ENCODE measurements around the gene PERM1. TPM values are rescaled to one million over a fixed set of nuclear protein-coding genes. Genes with fewer than 3 reads are reported as not detected.

PERM1 gene
- total RNA-seq, 1 experiment from 2014 or later: not detected

DNA sequence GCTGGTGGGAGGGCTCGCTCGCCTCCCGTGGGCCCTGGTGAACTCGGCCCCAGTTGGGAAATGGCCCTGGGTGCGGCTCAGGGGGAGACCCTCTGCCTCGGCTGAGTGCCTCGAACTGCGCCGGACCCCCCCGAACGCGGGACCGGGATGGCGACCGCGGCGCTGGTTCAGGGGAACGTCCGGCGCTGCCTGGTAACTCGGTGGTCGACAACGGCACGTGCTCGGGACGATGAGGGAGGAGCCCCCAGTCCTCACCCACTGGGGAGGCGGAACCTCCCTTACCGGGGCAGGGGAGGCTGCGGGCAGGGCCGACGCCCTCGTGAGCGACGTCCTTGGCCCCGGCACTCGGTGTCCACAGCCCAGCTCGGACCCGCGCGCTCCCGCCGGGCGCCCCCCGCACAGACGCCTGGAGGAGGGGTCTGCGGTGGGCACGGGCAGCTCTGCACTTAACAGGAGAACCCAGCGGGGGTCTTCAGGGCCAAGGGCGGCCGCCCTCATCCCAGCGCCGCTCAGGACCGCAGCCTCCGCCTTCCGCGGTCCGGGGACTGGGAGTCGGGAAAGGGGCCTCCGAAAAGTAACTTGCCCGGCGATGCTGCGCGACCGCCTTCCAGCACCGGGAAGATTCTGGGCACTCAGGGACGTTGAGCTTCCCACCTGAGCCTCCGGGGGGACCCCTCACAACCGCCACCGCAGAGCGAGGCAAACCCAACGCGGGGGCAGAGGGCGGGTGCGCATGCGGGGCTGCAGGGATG lies 16.3 kb upstream of the PERM1 start:
- H3K4me3 Mint-ChIP-seq: peak overlapping the region; percentile 49
- H3K27me3 Mint-ChIP-seq (ENCODE audit: low read depth): peaks cover 78% of the 10 kb centered on the region
- peak; percentile 59 for DNase-seq (ENCODE audit: low spot score)
- H3K4me1 Mint-ChIP-seq: peaks cover 5% of the 10 kb centered on the region
- no peaks in the 10 kb centered on the region for H3K36me3 Mint-ChIP-seq
- H3K9me3 Mint-ChIP-seq: no peaks in the 10 kb centered on the region
- TF ChIP-seq, protein P1, sequence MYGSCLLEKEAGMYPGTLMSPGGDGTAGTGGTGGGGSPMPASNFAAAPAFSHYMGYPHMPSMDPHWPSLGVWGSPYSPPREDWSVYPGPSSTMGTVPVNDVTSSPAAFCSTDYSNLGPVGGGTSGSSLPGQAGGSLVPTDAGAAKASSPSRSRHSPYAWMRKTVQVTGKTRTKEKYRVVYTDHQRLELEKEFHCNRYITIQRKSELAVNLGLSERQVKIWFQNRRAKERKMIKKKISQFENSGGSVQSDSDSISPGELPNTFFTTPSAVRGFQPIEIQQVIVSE (CRISPR knock-in tag; IDR thresholded peaks at IDR 0.05; ENCODE audit: borderline replicate concordance): no peak
- TF ChIP-seq, protein P2, sequence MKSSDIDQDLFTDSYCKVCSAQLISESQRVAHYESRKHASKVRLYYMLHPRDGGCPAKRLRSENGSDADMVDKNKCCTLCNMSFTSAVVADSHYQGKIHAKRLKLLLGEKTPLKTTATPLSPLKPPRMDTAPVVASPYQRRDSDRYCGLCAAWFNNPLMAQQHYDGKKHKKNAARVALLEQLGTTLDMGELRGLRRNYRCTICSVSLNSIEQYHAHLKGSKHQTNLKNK (CRISPR knock-in tag; IDR thresholded peaks at IDR 0.05): no peak
- TF ChIP-seq TCF7 (CRISPR knock-in tag; IDR thresholded peaks at IDR 0.05; ENCODE audit: low read depth) (no peak), GRHL2 (CRISPR knock-in tag; IDR thresholded peaks at IDR 0.05; ENCODE audit: insufficient replicate concordance, severe bottlenecking) (no peak), FOXP1 (CRISPR knock-in tag; IDR thresholded peaks at IDR 0.05; ENCODE audit: borderline replicate concordance) (peak; percentile 69; the same call in 1 of the 2 replicates), TP53 (CRISPR knock-in tag; IDR thresholded peaks at IDR 0.05) (no peak), ZNF263 (CRISPR knock-in tag; IDR thresholded peaks at IDR 0.05; ENCODE audit: low read depth) (no peak), ELF4 (CRISPR knock-in tag; IDR thresholded peaks at IDR 0.05; ENCODE audit: low read depth) (no peak), NR2C2 (CRISPR knock-in tag; IDR thresholded peaks at IDR 0.05) (no peak), KAT7 (CRISPR knock-in tag; IDR thresholded peaks at IDR 0.05; ENCODE audit: borderline replicate concordance) (no peak), ZBTB21 (CRISPR knock-in tag; IDR thresholded peaks at IDR 0.05; ENCODE audit: borderline replicate concordance) (no peak)
- TF ChIP-seq, protein P3, sequence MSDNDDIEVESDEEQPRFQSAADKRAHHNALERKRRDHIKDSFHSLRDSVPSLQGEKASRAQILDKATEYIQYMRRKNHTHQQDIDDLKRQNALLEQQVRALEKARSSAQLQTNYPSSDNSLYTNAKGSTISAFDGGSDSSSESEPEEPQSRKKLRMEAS (CRISPR knock-in tag; IDR thresholded peaks at IDR 0.05): no peak
- TF ChIP-seq, protein P4, sequence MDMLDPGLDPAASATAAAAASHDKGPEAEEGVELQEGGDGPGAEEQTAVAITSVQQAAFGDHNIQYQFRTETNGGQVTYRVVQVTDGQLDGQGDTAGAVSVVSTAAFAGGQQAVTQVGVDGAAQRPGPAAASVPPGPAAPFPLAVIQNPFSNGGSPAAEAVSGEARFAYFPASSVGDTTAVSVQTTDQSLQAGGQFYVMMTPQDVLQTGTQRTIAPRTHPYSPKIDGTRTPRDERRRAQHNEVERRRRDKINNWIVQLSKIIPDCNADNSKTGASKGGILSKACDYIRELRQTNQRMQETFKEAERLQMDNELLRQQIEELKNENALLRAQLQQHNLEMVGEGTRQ (CRISPR knock-in tag; IDR thresholded peaks at IDR 0.05): 0 out of 2 replicates have a peak, but pooled peaks have one; percentile 7
- TF ChIP-seq, protein P5, sequence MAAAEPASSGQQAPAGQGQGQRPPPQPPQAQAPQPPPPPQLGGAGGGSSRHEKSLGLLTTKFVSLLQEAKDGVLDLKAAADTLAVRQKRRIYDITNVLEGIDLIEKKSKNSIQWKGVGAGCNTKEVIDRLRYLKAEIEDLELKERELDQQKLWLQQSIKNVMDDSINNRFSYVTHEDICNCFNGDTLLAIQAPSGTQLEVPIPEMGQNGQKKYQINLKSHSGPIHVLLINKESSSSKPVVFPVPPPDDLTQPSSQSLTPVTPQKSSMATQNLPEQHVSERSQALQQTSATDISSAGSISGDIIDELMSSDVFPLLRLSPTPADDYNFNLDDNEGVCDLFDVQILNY (CRISPR knock-in tag; IDR thresholded peaks at IDR 0.05): 0 out of 2 replicates have a peak, but pooled peaks have one; percentile 46
- TF ChIP-seq, protein P6, sequence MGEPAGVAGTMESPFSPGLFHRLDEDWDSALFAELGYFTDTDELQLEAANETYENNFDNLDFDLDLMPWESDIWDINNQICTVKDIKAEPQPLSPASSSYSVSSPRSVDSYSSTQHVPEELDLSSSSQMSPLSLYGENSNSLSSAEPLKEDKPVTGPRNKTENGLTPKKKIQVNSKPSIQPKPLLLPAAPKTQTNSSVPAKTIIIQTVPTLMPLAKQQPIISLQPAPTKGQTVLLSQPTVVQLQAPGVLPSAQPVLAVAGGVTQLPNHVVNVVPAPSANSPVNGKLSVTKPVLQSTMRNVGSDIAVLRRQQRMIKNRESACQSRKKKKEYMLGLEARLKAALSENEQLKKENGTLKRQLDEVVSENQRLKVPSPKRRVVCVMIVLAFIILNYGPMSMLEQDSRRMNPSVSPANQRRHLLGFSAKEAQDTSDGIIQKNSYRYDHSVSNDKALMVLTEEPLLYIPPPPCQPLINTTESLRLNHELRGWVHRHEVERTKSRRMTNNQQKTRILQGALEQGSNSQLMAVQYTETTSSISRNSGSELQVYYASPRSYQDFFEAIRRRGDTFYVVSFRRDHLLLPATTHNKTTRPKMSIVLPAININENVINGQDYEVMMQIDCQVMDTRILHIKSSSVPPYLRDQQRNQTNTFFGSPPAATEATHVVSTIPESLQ (CRISPR knock-in tag; IDR thresholded peaks at IDR 0.05): no peak
- TF ChIP-seq, protein P7, sequence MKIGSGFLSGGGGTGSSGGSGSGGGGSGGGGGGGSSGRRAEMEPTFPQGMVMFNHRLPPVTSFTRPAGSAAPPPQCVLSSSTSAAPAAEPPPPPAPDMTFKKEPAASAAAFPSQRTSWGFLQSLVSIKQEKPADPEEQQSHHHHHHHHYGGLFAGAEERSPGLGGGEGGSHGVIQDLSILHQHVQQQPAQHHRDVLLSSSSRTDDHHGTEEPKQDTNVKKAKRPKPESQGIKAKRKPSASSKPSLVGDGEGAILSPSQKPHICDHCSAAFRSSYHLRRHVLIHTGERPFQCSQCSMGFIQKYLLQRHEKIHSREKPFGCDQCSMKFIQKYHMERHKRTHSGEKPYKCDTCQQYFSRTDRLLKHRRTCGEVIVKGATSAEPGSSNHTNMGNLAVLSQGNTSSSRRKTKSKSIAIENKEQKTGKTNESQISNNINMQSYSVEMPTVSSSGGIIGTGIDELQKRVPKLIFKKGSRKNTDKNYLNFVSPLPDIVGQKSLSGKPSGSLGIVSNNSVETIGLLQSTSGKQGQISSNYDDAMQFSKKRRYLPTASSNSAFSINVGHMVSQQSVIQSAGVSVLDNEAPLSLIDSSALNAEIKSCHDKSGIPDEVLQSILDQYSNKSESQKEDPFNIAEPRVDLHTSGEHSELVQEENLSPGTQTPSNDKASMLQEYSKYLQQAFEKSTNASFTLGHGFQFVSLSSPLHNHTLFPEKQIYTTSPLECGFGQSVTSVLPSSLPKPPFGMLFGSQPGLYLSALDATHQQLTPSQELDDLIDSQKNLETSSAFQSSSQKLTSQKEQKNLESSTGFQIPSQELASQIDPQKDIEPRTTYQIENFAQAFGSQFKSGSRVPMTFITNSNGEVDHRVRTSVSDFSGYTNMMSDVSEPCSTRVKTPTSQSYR (CRISPR knock-in tag; IDR thresholded peaks at IDR 0.05): peak; percentile 40; the same call in 1 of the 2 replicates
- TF ChIP-seq, protein P8, sequence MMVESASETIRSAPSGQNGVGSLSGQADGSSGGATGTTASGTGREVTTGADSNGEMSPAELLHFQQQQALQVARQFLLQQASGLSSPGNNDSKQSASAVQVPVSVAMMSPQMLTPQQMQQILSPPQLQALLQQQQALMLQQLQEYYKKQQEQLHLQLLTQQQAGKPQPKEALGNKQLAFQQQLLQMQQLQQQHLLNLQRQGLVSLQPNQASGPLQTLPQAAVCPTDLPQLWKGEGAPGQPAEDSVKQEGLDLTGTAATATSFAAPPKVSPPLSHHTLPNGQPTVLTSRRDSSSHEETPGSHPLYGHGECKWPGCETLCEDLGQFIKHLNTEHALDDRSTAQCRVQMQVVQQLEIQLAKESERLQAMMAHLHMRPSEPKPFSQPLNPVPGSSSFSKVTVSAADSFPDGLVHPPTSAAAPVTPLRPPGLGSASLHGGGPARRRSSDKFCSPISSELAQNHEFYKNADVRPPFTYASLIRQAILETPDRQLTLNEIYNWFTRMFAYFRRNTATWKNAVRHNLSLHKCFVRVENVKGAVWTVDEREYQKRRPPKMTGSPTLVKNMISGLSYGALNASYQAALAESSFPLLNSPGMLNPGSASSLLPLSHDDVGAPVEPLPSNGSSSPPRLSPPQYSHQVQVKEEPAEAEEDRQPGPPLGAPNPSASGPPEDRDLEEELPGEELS (CRISPR knock-in tag; IDR thresholded peaks at IDR 0.05): 0 out of 2 replicates have a peak, but pooled peaks have one; percentile 32
- TF ChIP-seq, protein P9, sequence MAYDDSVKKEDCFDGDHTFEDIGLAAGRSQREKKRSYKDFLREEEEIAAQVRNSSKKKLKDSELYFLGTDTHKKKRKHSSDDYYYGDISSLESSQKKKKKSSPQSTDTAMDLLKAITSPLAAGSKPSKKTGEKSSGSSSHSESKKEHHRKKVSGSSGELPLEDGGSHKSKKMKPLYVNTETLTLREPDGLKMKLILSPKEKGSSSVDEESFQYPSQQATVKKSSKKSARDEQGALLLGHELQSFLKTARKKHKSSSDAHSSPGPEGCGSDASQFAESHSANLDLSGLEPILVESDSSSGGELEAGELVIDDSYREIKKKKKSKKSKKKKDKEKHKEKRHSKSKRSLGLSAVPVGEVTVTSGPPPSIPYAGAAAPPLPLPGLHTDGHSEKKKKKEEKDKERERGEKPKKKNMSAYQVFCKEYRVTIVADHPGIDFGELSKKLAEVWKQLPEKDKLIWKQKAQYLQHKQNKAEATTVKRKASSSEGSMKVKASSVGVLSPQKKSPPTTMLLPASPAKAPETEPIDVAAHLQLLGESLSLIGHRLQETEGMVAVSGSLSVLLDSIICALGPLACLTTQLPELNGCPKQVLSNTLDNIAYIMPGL (CRISPR knock-in tag; IDR thresholded peaks at IDR 0.05): peak; percentile 73; the same call in 1 of the 2 replicates
- CTCF ChIA-PET: interaction anchor here (0.6 to 3.7 kb wide), 7 partner anchors 15 to 118 kb away, joined by 3 to 23 read pairs (median 5); partner anchors contain the start of genes C1orf159, ISG15 and PERM1
- no peak overlapping the region for H3K27ac Mint-ChIP-seq
- POLR2A ChIA-PET: interaction anchor here (0.8 to 1.6 kb wide), 3 partner anchors 15 to 43 kb away, joined by 3 read pairs; partner anchors contain the start of gene ISG15
- peak; percentile 6 for ATAC-seq

Data from WTC11 (cell line).